Lower leg skin (tissue), 3 donors: ENCODE results near the gene ADAMTSL2.

Experiments used
- CTCF ChIP-seq, 3 donors: fragments of 450-650 bp; IDR thresholded peaks; one replicate each; pipeline ENCODE4 v1.5.1; 2016; ENCODE audit warnings: antibody characterized with exemption in 3 of 3, mild to moderate bottlenecking in 3 of 3, moderate library complexity in 2 of 3
- POLR2A ChIP-seq, 2 donors: fragments of 450-650 bp; IDR thresholded peaks; one replicate each; pipeline ENCODE4 v1.6.1; 2016 to 2017; ENCODE audit warnings: antibody characterized with exemption in 2 of 2, mild to moderate bottlenecking in 1 of 2, moderate library complexity in 1 of 2

GRCh38 chr9:133619791-133620190, 85.3 kb downstream of the ADAMTSL2 start:
- TF ChIP-seq CTCF (IDR thresholded peaks at IDR 0.05) = no peak
- TF ChIP-seq POLR2A (IDR thresholded peaks at IDR 0.05) = no peak
